Measurements from ENCODE around the gene CHRNA9.

CHRNA9 gene

GRCh38 chr4:40363382-40363920 lies 28.3 kb downstream of the CHRNA9 start:
- Histone ChIP-seq H3K27me3 (ENCODE audit: insufficient read depth, low read length) (no peaks in the 10 kb centered on the region), H2AFZ (ENCODE audit: low read depth, low read length) (no peak overlapping the region), H3K9me3 (ENCODE audit: low read length) (peaks cover 3% of the 10 kb centered on the region), H3K4me1 (ENCODE audit: insufficient read depth, low read length) (no peaks in the 10 kb centered on the region), H3K4me3 (ENCODE audit: low read length) (no peak overlapping the region), H3K36me3 (ENCODE audit: insufficient read depth, low read length) (no peaks in the 10 kb centered on the region)

- H2AFZ ChIP-seq (ENCODE audit: low read depth, low read length): no peak overlapping the region
- no peaks in the 10 kb centered on the region for H3K4me1 ChIP-seq (ENCODE audit: insufficient read depth, low read length)
- H3K9me3 ChIP-seq (ENCODE audit: low read length): peaks cover 3% of the 10 kb centered on the region
- no peak overlapping the region for H3K4me3 ChIP-seq (ENCODE audit: low read length)
- H3K27me3 ChIP-seq (ENCODE audit: insufficient read depth, low read length): no peaks in the 10 kb centered on the region
- no peaks in the 10 kb centered on the region for H3K36me3 ChIP-seq (ENCODE audit: insufficient read depth, low read length)
These were observed 28.8 kb downstream of the CHRNA9 start for GRCh38 chr4:40363945-40364344.

- Histone ChIP-seq H3K9me3 (ENCODE audit: low read length) (peaks cover 3% of the 10 kb centered on the region), H2AFZ (ENCODE audit: low read depth, low read length) (no peak overlapping the region), H3K36me3 (ENCODE audit: insufficient read depth, low read length) (no peaks in the 10 kb centered on the region), H3K4me3 (ENCODE audit: low read length) (no peak overlapping the region), H3K27me3 (ENCODE audit: insufficient read depth, low read length) (no peaks in the 10 kb centered on the region), H3K4me1 (ENCODE audit: insufficient read depth, low read length) (no peaks in the 10 kb centered on the region)
These were observed 30.6 kb downstream of the CHRNA9 start for GRCh38 chr4:40365766-40366165.

DNA sequence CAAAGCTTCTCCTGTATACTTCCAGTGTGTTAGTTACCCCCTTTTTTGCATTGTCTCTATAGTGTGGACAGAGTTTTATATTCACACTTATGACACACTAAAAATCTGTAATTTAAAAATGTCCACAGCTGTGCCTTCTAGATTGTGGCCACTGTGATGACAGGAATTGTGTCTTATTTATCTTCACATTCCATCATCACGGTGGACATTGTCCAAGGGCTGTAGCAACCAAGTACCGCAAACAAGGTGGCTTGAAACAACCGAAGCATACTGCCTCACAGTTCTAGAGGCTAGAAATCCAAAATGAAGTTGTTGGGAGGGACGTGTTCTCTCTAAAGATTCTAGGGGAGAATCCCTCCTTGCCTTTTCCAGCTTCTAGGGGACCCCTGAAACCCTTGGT lies 32.3 kb downstream of the CHRNA9 start:
- Histone ChIP-seq H2AFZ (ENCODE audit: low read depth, low read length) (no peak overlapping the region), H3K27me3 (ENCODE audit: insufficient read depth, low read length) (no peaks in the 10 kb centered on the region), H3K36me3 (ENCODE audit: insufficient read depth, low read length) (no peaks in the 10 kb centered on the region), H3K4me1 (ENCODE audit: insufficient read depth, low read length) (no peaks in the 10 kb centered on the region), H3K9me3 (ENCODE audit: low read length) (no peaks in the 10 kb centered on the region), H3K4me3 (ENCODE audit: low read length) (no peak overlapping the region)

GRCh38 chr4:40369437-40370274 lies 34.5 kb downstream of the CHRNA9 start:
- Histone ChIP-seq H3K4me3 (ENCODE audit: low read length) (no peak overlapping the region), H3K9me3 (ENCODE audit: low read length) (no peaks in the 10 kb centered on the region), H3K4me1 (ENCODE audit: insufficient read depth, low read length) (no peaks in the 10 kb centered on the region), H2AFZ (ENCODE audit: low read depth, low read length) (no peak overlapping the region), H3K27me3 (ENCODE audit: insufficient read depth, low read length) (no peaks in the 10 kb centered on the region), H3K36me3 (ENCODE audit: insufficient read depth, low read length) (no peaks in the 10 kb centered on the region)

DNA sequence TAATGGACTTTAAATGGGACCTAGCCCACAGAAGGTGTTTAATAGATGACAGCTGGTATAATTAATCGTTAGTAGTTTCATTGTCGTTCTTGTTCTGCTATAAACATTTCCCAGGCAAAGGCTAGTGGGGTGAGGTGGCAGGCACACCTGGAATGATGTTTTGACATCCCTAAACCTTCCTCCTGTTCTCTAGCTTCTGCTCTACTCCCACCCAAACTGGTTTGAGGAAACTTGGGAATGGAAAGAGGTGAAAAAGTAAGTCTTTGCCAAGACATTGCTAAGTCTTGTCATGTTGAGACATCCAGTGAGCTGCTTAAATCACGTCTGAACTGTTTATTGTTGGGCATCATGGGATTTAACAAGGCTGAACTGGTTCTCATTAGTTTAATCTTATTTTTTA lies 37.5 kb downstream of the CHRNA9 start:
- no peaks in the 10 kb centered on the region for H3K4me1 ChIP-seq (ENCODE audit: insufficient read depth, low read length)
- H3K4me3 ChIP-seq (ENCODE audit: low read length): no peak overlapping the region
- H2AFZ ChIP-seq (ENCODE audit: low read depth, low read length): no peak overlapping the region
- no peaks in the 10 kb centered on the region for H3K27me3 ChIP-seq (ENCODE audit: insufficient read depth, low read length)
- no peaks in the 10 kb centered on the region for H3K36me3 ChIP-seq (ENCODE audit: insufficient read depth, low read length)
- no peaks in the 10 kb centered on the region for H3K9me3 ChIP-seq (ENCODE audit: low read length)

GRCh38 chr4:40373636-40374035 lies 38.5 kb downstream of the CHRNA9 start:
- Histone ChIP-seq H3K9me3 (ENCODE audit: low read length) (no peaks in the 10 kb centered on the region), H2AFZ (ENCODE audit: low read depth, low read length) (no peak overlapping the region), H3K27me3 (ENCODE audit: insufficient read depth, low read length) (no peaks in the 10 kb centered on the region), H3K36me3 (ENCODE audit: insufficient read depth, low read length) (no peaks in the 10 kb centered on the region), H3K4me1 (ENCODE audit: insufficient read depth, low read length) (no peaks in the 10 kb centered on the region), H3K4me3 (ENCODE audit: low read length) (no peak overlapping the region)

- no peaks in the 10 kb centered on the region for H3K9me3 ChIP-seq (ENCODE audit: low read length)
- no peak overlapping the region for H3K4me3 ChIP-seq (ENCODE audit: low read length)
- no peaks in the 10 kb centered on the region for H3K27me3 ChIP-seq (ENCODE audit: insufficient read depth, low read length)
- no peaks in the 10 kb centered on the region for H3K4me1 ChIP-seq (ENCODE audit: insufficient read depth, low read length)
- H3K36me3 ChIP-seq (ENCODE audit: insufficient read depth, low read length): no peaks in the 10 kb centered on the region
- H2AFZ ChIP-seq (ENCODE audit: low read depth, low read length): no peak overlapping the region
These were observed 40.0 kb downstream of the CHRNA9 start for GRCh38 chr4:40375095-40375494.

GRCh38 chr4:40375620-40376019 lies 40.5 kb downstream of the CHRNA9 start:
- Histone ChIP-seq H2AFZ (ENCODE audit: low read depth, low read length) (no peak overlapping the region), H3K4me3 (ENCODE audit: low read length) (no peak overlapping the region), H3K36me3 (ENCODE audit: insufficient read depth, low read length) (no peaks in the 10 kb centered on the region), H3K9me3 (ENCODE audit: low read length) (no peaks in the 10 kb centered on the region), H3K27me3 (ENCODE audit: insufficient read depth, low read length) (no peaks in the 10 kb centered on the region), H3K4me1 (ENCODE audit: insufficient read depth, low read length) (no peaks in the 10 kb centered on the region)

GRCh38 chr4:40377512-40378365 lies 42.6 kb downstream of the CHRNA9 start:
- no peak overlapping the region for H2AFZ ChIP-seq (ENCODE audit: low read depth, low read length)
- no peaks in the 10 kb centered on the region for H3K4me1 ChIP-seq (ENCODE audit: insufficient read depth, low read length)
- H3K9me3 ChIP-seq (ENCODE audit: low read length): no peaks in the 10 kb centered on the region
- no peaks in the 10 kb centered on the region for H3K27me3 ChIP-seq (ENCODE audit: insufficient read depth, low read length)
- H3K36me3 ChIP-seq (ENCODE audit: insufficient read depth, low read length): no peaks in the 10 kb centered on the region
- H3K4me3 ChIP-seq (ENCODE audit: low read length): no peak overlapping the region

GRCh38 chr4:40378619-40379018 lies 43.5 kb downstream of the CHRNA9 start:
- Histone ChIP-seq H3K36me3 (ENCODE audit: insufficient read depth, low read length) (no peaks in the 10 kb centered on the region), H2AFZ (ENCODE audit: low read depth, low read length) (no peak overlapping the region), H3K9me3 (ENCODE audit: low read length) (no peaks in the 10 kb centered on the region), H3K4me3 (ENCODE audit: low read length) (no peak overlapping the region), H3K4me1 (ENCODE audit: insufficient read depth, low read length) (no peaks in the 10 kb centered on the region), H3K27me3 (ENCODE audit: insufficient read depth, low read length) (no peaks in the 10 kb centered on the region)

DNA sequence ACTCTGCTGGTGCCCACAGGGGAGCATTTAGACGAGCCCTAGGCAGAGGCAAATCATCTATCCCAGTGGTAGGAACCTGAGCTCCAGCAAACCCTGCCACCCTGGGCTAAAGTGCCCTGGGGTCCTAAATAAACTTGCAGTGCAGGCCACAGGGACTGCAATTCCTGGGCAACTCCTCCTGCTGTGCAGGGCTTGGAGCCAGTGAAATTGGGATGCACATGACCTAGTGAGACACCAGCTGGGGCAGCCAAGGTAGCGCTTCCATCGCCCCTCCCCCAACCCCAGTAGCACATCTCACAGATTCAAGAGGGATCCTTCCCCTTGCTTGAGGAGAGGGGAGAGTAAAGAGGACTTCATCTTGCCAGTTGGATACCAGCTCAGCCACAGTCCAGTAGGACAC lies 44.1 kb downstream of the CHRNA9 start:
- H3K4me1 ChIP-seq (ENCODE audit: insufficient read depth, low read length): no peaks in the 10 kb centered on the region
- no peak overlapping the region for H2AFZ ChIP-seq (ENCODE audit: low read depth, low read length)
- no peaks in the 10 kb centered on the region for H3K36me3 ChIP-seq (ENCODE audit: insufficient read depth, low read length)
- H3K4me3 ChIP-seq (ENCODE audit: low read length): no peak overlapping the region
- H3K9me3 ChIP-seq (ENCODE audit: low read length): no peaks in the 10 kb centered on the region
- no peaks in the 10 kb centered on the region for H3K27me3 ChIP-seq (ENCODE audit: insufficient read depth, low read length)

DNA sequence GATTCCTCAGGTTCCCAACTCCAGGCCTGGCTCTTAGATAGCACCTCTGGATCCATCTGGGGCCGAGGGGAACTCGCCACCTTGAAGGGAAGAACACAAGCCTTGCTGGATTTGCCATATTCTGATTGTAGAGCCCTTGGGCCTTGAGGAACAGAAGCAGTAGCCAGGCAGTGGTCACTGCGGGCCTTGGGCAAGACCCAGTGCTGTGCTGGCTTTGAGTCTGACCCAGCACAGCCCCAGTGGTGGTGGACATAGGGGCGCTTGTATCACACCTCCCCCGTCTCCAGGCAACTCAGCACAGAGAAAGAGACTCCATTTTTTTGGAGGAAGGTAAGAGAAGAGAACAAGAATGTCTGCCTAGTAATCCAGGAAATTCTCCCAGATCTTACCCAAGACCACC lies 45.5 kb downstream of the CHRNA9 start:
- Histone ChIP-seq H2AFZ (ENCODE audit: low read depth, low read length) (no peak overlapping the region), H3K9me3 (ENCODE audit: low read length) (no peaks in the 10 kb centered on the region), H3K4me1 (ENCODE audit: insufficient read depth, low read length) (no peaks in the 10 kb centered on the region), H3K4me3 (ENCODE audit: low read length) (no peak overlapping the region), H3K27me3 (ENCODE audit: insufficient read depth, low read length) (no peaks in the 10 kb centered on the region), H3K36me3 (ENCODE audit: insufficient read depth, low read length) (no peaks in the 10 kb centered on the region)

All from neuron (in vitro differentiated cells).